ENCODE data around the gene SIL1. TPM values are rescaled to one million over a fixed set of nuclear protein-coding genes. Genes with fewer than 3 reads are reported as not detected.

Gene SIL1
- total and polyA plus RNA-seq, 2 of the 13 experiments (the other 11 are each of a cell fraction or from before 2014, with no cell fraction given): 26.0 to 30.0 TPM

GRCh38 chr5:138963763-138964371, 234.3 kb downstream of the SIL1 start (continued):
- TF ChIP-seq ZHX2 (IDR thresholded peaks at IDR 0.05; ENCODE audit: low read depth): 0 out of 2 replicates have a peak, but pooled peaks have one; percentile 31
- TF ChIP-seq ZHX2 (CRISPR knock-in tag; IDR thresholded peaks at IDR 0.05; ENCODE audit: borderline replicate concordance): no peak
- no peak for TF ChIP-seq ZNF646 (CRISPR knock-in tag; IDR thresholded peaks at IDR 0.05)
- 0 out of 2 replicates have a peak, but pooled peaks have one; percentile 19 for TF ChIP-seq MXD4 (CRISPR knock-in tag; IDR thresholded peaks at IDR 0.05)
- peak; percentile 85 for TF ChIP-seq TFAP4 (IDR thresholded peaks at IDR 0.05; ENCODE audit: borderline replicate concordance, low read depth)
- TF ChIP-seq GABPB1 (CRISPR knock-in tag; IDR thresholded peaks at IDR 0.05): peak; percentile 35; the same call in 1 of the 2 replicates
- TF ChIP-seq MED13 (CRISPR knock-in tag; IDR thresholded peaks at IDR 0.05): no peak
- peak in 1 of 2 experiments; percentile 6; a peak in 1 of 4 replicates for TF ChIP-seq EP300 (IDR thresholded peaks at IDR 0.05; ENCODE audit: low read depth in 2 of 2, low read length in 2 of 2)
- peak; percentile 28; the same call in 1 of the 2 replicates for TF ChIP-seq EP300 (CRISPR knock-in tag; IDR thresholded peaks at IDR 0.05; ENCODE audit: borderline replicate concordance)
- TF ChIP-seq SAP130 (CRISPR knock-in tag; IDR thresholded peaks at IDR 0.05; ENCODE audit: low read depth): 0 out of 2 replicates have a peak, but pooled peaks have one; percentile 11
- TF ChIP-seq PRPF4 (IDR thresholded peaks at IDR 0.05; ENCODE audit: low read depth, low read length, poor library complexity, severe bottlenecking): no peak
- no peak for TF ChIP-seq ZNF770 (CRISPR knock-in tag; IDR thresholded peaks at IDR 0.05)
